Measurements from ENCODE around the gene NFATC2IP. TPM values are rescaled to one million over a fixed set of nuclear protein-coding genes. Genes with fewer than 3 reads are reported as not detected.
A peak's percentile ranks its signal among the peaks of the same experiment; 100 is the strongest.

The NFATC2IP gene
- total RNA-seq (ENCODE audit: unreplicated experiment): 61.0 TPM
- long read RNA-seq, full-length matches to known transcripts: 2 of 2 reads
- long read RNA-seq, partial matches to known transcripts: 0 of 2 reads
- long read RNA-seq, other reads (novel, unspliced or antisense): 0 of 2 reads

- Mint-ChIP-seq H3K4me3 (ENCODE audit: unreplicated experiment) (peak within 1 kb of the TSS; percentile 97), H3K27ac (ENCODE audit: unreplicated experiment) (peak within 1 kb of the TSS; percentile 86), H3K4me1 (ENCODE audit: unreplicated experiment) (peaks cover 6% of the 10 kb centered on the region), H3K27me3 (ENCODE audit: unreplicated experiment) (peaks cover 4% of the 10 kb centered on the region), H3K36me3 (ENCODE audit: low read depth, unreplicated experiment) (peaks cover 4% of the 10 kb centered on the region), H3K9me3 (ENCODE audit: unreplicated experiment) (no peaks in the 10 kb centered on the region)
- TF ChIP-seq CTCF (IDR thresholded peaks at IDR 0.05; ENCODE audit: unreplicated experiment): no peak
- peak; percentile 98 for DNase-seq (ENCODE audit: low spot score)
Measured at GRCh38 chr16:28950648-28951409, at the start of gene NFATC2IP. TSS of gene NFATC2IP (plus strand) at chr16:28950937. CDS start at chr16:28951012, 75 bp downstream.

GRCh38 chr16:28901862-28902261 is 48.9 kb upstream of the NFATC2IP start:
- Mint-ChIP-seq H3K27ac (ENCODE audit: unreplicated experiment) (no peak overlapping the region), H3K36me3 (ENCODE audit: low read depth, unreplicated experiment) (no peaks in the 10 kb centered on the region), H3K27me3 (ENCODE audit: unreplicated experiment) (peaks cover 1% of the 10 kb centered on the region), H3K4me1 (ENCODE audit: unreplicated experiment) (no peaks in the 10 kb centered on the region), H3K4me3 (ENCODE audit: unreplicated experiment) (no peak overlapping the region), H3K9me3 (ENCODE audit: unreplicated experiment) (no peaks in the 10 kb centered on the region)
- no peak for DNase-seq (ENCODE audit: low spot score)
- no peak for TF ChIP-seq CTCF (IDR thresholded peaks at IDR 0.05; ENCODE audit: unreplicated experiment)

GRCh38 chr16:28902909-28903308 is 47.8 kb upstream of the NFATC2IP start:
- Mint-ChIP-seq H3K27me3 (ENCODE audit: unreplicated experiment) (peaks cover 1% of the 10 kb centered on the region), H3K27ac (ENCODE audit: unreplicated experiment) (no peak overlapping the region), H3K9me3 (ENCODE audit: unreplicated experiment) (no peaks in the 10 kb centered on the region), H3K4me1 (ENCODE audit: unreplicated experiment) (no peaks in the 10 kb centered on the region), H3K4me3 (ENCODE audit: unreplicated experiment) (no peak overlapping the region), H3K36me3 (ENCODE audit: low read depth, unreplicated experiment) (no peaks in the 10 kb centered on the region)
- DNase-seq (ENCODE audit: low spot score): no peak
- TF ChIP-seq CTCF (IDR thresholded peaks at IDR 0.05; ENCODE audit: unreplicated experiment): no peak

GRCh38 chr16:28903344-28904042 is 47.2 kb upstream of the NFATC2IP start:
- H3K4me1 Mint-ChIP-seq (ENCODE audit: unreplicated experiment): no peaks in the 10 kb centered on the region
- no peaks in the 10 kb centered on the region for H3K36me3 Mint-ChIP-seq (ENCODE audit: low read depth, unreplicated experiment)
- DNase-seq (ENCODE audit: low spot score): no peak
- H3K27ac Mint-ChIP-seq (ENCODE audit: unreplicated experiment): no peak overlapping the region
- H3K4me3 Mint-ChIP-seq (ENCODE audit: unreplicated experiment): no peak overlapping the region
- no peak for TF ChIP-seq CTCF (IDR thresholded peaks at IDR 0.05; ENCODE audit: unreplicated experiment)
- H3K27me3 Mint-ChIP-seq (ENCODE audit: unreplicated experiment): peaks cover 1% of the 10 kb centered on the region
- no peaks in the 10 kb centered on the region for H3K9me3 Mint-ChIP-seq (ENCODE audit: unreplicated experiment)

- H3K4me3 Mint-ChIP-seq (ENCODE audit: unreplicated experiment): no peak overlapping the region
- no peaks in the 10 kb centered on the region for H3K36me3 Mint-ChIP-seq (ENCODE audit: low read depth, unreplicated experiment)
- no peaks in the 10 kb centered on the region for H3K9me3 Mint-ChIP-seq (ENCODE audit: unreplicated experiment)
- H3K27ac Mint-ChIP-seq (ENCODE audit: unreplicated experiment): no peak overlapping the region
- TF ChIP-seq CTCF (IDR thresholded peaks at IDR 0.05; ENCODE audit: unreplicated experiment): no peak
- peaks cover 1% of the 10 kb centered on the region for H3K27me3 Mint-ChIP-seq (ENCODE audit: unreplicated experiment)
- no peaks in the 10 kb centered on the region for H3K4me1 Mint-ChIP-seq (ENCODE audit: unreplicated experiment)
- DNase-seq (ENCODE audit: low spot score): no peak
Measured at GRCh38 chr16:28904363-28904762, 46.4 kb upstream of the NFATC2IP start.
